SK-N-SH (cell line): ENCODE data around the gene GYPC. TPM values are rescaled to one million over a fixed set of nuclear protein-coding genes. Genes with fewer than 3 reads are reported as not detected.
A peak's percentile ranks its signal among the peaks of the same experiment; 100 is the strongest.

Experiments used
- CTCF ChIA-PET: fragments of 300-600, 350-600 bp; formaldehyde crosslinking; extraction: SDS; loops from one replicate; lab custom pipeline; 2021; lab: Yijun Ruan, JAX
- POLR2A ChIA-PET: fragments of 350-600 bp; sonication (Branson Sonifier 250); formaldehyde crosslinking; extraction: SDS; loops from one replicate; lab custom pipeline; 2020; ENCODE audit warnings: antibody characterized with exemption, inconsistent platforms; lab: Yijun Ruan, JAX
- DNase-seq: peaks from one replicate; pipeline ENCODE4 v3.0.0; 2012
- H2AFZ ChIP-seq: fragments of 200-600 bp; sonication (generic); 2 replicates; pipeline ENCODE4 v1.8.1; 2016; ENCODE audit warnings: antibody characterized with exemption, mild to moderate bottlenecking, low read depth
- H3F3A ChIP-seq: fragments of 200-600 bp; sonication (generic); replicated peaks from 2 replicates; pipeline ENCODE3; 2016; ENCODE audit warnings: antibody characterized with exemption, mild to moderate bottlenecking; ENCODE audit not compliant: insufficient read depth
- H3K27ac ChIP-seq, 2 experiments: fragments of 200-500 bp in 1 of 2; fragments of 200-600 bp in 1 of 2; sonication (Bioruptor generic) in 1 of 2; sonication (generic), shearing (Covaris generic) in 1 of 2; 2 replicates each; pipeline versions ENCODE4 v1.5.1 to v1.6.1; 2014 to 2016; ENCODE audit warnings: low read depth in 2 of 2, inconsistent platforms in 1 of 2, low read length in 1 of 2, mild to moderate bottlenecking in 1 of 2, mixed read lengths in 1 of 2
- H3K27me3 ChIP-seq: fragments of 200-600 bp; sonication (generic), shearing (Covaris generic); 2 replicates; pipeline ENCODE4 v1.6.1; 2016; ENCODE audit warnings: mixed run types; ENCODE audit not compliant: insufficient read depth
- H3K36me3 ChIP-seq, 2 experiments: fragments of 200-500 bp in 1 of 2; fragments of 200-600 bp in 1 of 2; sonication (Bioruptor generic) in 1 of 2; sonication (generic) in 1 of 2; replicated peaks in 1 of 2; 2 replicates each; pipeline versions ENCODE3 to v1.5.1; 2014 to 2016; ENCODE audit warnings: low read length in 1 of 2, mild to moderate bottlenecking in 1 of 2; ENCODE audit not compliant: insufficient read depth in 2 of 2, control insufficient read depth in 1 of 2
- H3K4me1 ChIP-seq, 2 experiments: fragments of 200-500 bp in 1 of 2; fragments of 200-600 bp in 1 of 2; sonication (Bioruptor generic) in 1 of 2; sonication (generic), shearing (Covaris generic) in 1 of 2; 2 replicates each; pipeline versions ENCODE4 v1.5.1 to v1.6.1; 2014 to 2016; ENCODE audit warnings: low read depth in 1 of 2, low read length in 1 of 2, mixed run types in 1 of 2; ENCODE audit not compliant: insufficient read depth in 2 of 2, control insufficient read depth in 1 of 2
- H3K4me2 ChIP-seq: fragments of 200-600 bp; sonication (generic), shearing (Covaris generic); 2 replicates; pipeline ENCODE4 v1.6.1; 2017; ENCODE audit warnings: mixed run types
- H3K4me3 ChIP-seq, 2 experiments: fragments of 200-500 bp in 1 of 2; fragments of 200-600 bp in 1 of 2; sonication (Bioruptor generic) in 1 of 2; sonication (generic), shearing (Covaris generic) in 1 of 2; 2 replicates each; pipeline versions ENCODE4 v1.5.1 to v1.8.1; 2014 to 2016; ENCODE audit warnings: low read depth in 2 of 2, inconsistent platforms in 1 of 2, low read length in 1 of 2, mild to moderate bottlenecking in 1 of 2, mixed read lengths in 1 of 2, moderate library complexity in 1 of 2
- H3K79me2 ChIP-seq: fragments of 200-600 bp; sonication (generic); 2 replicates; pipeline ENCODE4 v1.8.1; 2017; ENCODE audit warnings: mild to moderate bottlenecking; ENCODE audit not compliant: insufficient read depth
- H3K9ac ChIP-seq: fragments of 200-600 bp; sonication (generic); 2 replicates; pipeline ENCODE4 v1.6.1; 2017; ENCODE audit warnings: mixed run types
- H3K9me2 ChIP-seq: fragments of 200-600 bp; sonication (generic); 2 replicates; pipeline ENCODE4 v1.6.1; 2017; ENCODE audit warnings: mixed run types
- H3K9me3 ChIP-seq: fragments of 200-600 bp; sonication (generic); 2 replicates; pipeline ENCODE4 v1.6.1; 2017; ENCODE audit warnings: mixed run types, mild to moderate bottlenecking, moderate library complexity
- H4K20me1 ChIP-seq: fragments of 200-600 bp; sonication (generic); 2 replicates; pipeline ENCODE4 v1.6.1; 2017; ENCODE audit warnings: mild to moderate bottlenecking, mixed run types; ENCODE audit not compliant: insufficient read depth
- CHD2 ChIP-seq: fragments of 150-350 bp; IDR thresholded peaks from 2 replicates; pipeline ENCODE4 v1.6.1; 2018; ENCODE audit warnings: low read length; ENCODE audit not compliant: partially characterized antibody
- ELF1 ChIP-seq: IDR thresholded peaks from 2 replicates; pipeline ENCODE4 v1.4.0; 2012
- EP300 ChIP-seq, 2 experiments: IDR thresholded peaks; 2 replicates each; pipeline versions ENCODE4 v1.4.0 to v1.6.1; 2012; ENCODE audit warnings: borderline replicate concordance in 1 of 2, low read depth in 1 of 2, low read length in 1 of 2
- GATA2 ChIP-seq: sonication (generic); formaldehyde crosslinking; IDR thresholded peaks from 2 replicates; pipeline ENCODE4 v1.5.0; 2020; ENCODE audit warnings: mild to moderate bottlenecking, missing genetic modification reagents
- NRF1 ChIP-seq: IDR thresholded peaks from 2 replicates; pipeline ENCODE4 v1.6.1; 2012; ENCODE audit warnings: low read depth, mild to moderate bottlenecking, low read length
- RAD21 ChIP-seq: IDR thresholded peaks from 2 replicates; pipeline ENCODE4 v1.6.1; 2012; ENCODE audit warnings: mild to moderate bottlenecking, low read length
- RCOR1 ChIP-seq: fragments of 150-350 bp; IDR thresholded peaks from 2 replicates; pipeline ENCODE4 v1.6.1; 2017; ENCODE audit warnings: antibody characterized with exemption, low read length
- SIN3A ChIP-seq: IDR thresholded peaks from 2 replicates; pipeline ENCODE4 v1.6.1; 2012; ENCODE audit warnings: low read depth, mild to moderate bottlenecking, low read length, moderate library complexity, borderline replicate concordance
- TAF1 ChIP-seq: IDR thresholded peaks from 2 replicates; pipeline ENCODE4 v1.6.1; 2012; ENCODE audit warnings: low read depth, mild to moderate bottlenecking, low read length, moderate library complexity, borderline replicate concordance
- WGBS: methylation state at CpG from one replicate; pipeline ENCODE4 v1.1.6; 2017; ENCODE audit warnings: low lambda C conversion rate; 5-methylcytosine and 5-hydroxymethylcytosine counted together
- polyA plus RNA-seq, 3 experiments: library from polyadenylated mRNA; depleted of rRNA; stranded (reverse); fragments of >200 nt; gene quantifications; 2 replicates each; pipeline ENCODE4 v1.2.3, GENCODE V29; 2012
- TF ChIP-seq, protein P1 (sequence below): IDR thresholded peaks from 2 replicates; pipeline ENCODE4 v1.4.0; 2012; ENCODE audit warnings: low read depth, borderline replicate concordance
- TF ChIP-seq, protein P2 (sequence below): IDR thresholded peaks from 2 replicates; pipeline ENCODE4 v1.4.0; 2012; ENCODE audit warnings: low read depth, borderline replicate concordance
- TF ChIP-seq, protein P3 (sequence below): fragments of 200-600 bp; sonication (generic); IDR thresholded peaks from 2 replicates; pipeline ENCODE4 v1.6.1; 2017; ENCODE audit warnings: antibody characterized with exemption, mild to moderate bottlenecking, moderate library complexity
- TF ChIP-seq, protein P4 (sequence below): IDR thresholded peaks from 2 replicates; pipeline ENCODE4 v1.4.0; 2012; ENCODE audit warnings: low read depth

The GYPC gene
- polyA plus RNA-seq, 1 of the 3 experiments (the other 2 are of a cell fraction) = not detected

DNA sequence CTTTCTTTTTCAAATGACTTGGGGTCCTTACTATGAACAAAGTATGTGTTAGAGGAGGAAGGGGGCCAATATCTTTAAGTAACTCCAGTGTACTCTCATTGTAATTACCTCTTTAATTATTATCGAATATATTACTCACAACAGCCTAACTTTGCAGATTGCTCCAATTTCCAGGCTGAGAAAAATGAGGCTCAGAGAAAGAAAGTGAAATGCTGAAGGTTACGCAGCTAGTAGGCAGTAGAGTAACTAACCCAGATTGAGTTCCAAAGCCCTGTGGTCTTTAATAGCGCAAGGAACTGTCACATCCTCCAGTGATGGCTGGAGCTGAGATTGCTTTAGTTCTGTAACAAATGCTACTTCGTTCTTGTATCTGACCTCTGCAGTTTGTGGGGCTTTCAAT lies 2.2 kb upstream of the GYPC start (continued):
- TF ChIP-seq, protein P1, sequence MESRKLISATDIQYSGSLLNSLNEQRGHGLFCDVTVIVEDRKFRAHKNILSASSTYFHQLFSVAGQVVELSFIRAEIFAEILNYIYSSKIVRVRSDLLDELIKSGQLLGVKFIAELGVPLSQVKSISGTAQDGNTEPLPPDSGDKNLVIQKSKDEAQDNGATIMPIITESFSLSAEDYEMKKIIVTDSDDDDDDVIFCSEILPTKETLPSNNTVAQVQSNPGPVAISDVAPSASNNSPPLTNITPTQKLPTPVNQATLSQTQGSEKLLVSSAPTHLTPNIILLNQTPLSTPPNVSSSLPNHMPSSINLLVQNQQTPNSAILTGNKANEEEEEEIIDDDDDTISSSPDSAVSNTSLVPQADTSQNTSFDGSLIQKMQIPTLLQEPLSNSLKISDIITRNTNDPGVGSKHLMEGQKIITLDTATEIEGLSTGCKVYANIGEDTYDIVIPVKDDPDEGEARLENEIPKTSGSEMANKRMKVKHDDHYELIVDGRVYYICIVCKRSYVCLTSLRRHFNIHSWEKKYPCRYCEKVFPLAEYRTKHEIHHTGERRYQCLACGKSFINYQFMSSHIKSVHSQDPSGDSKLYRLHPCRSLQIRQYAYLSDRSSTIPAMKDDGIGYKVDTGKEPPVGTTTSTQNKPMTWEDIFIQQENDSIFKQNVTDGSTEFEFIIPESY = no peak
- TF ChIP-seq RAD21 = no peak
- no peak for TF ChIP-seq NRF1
- TF ChIP-seq CHD2 = no peak

DNA sequence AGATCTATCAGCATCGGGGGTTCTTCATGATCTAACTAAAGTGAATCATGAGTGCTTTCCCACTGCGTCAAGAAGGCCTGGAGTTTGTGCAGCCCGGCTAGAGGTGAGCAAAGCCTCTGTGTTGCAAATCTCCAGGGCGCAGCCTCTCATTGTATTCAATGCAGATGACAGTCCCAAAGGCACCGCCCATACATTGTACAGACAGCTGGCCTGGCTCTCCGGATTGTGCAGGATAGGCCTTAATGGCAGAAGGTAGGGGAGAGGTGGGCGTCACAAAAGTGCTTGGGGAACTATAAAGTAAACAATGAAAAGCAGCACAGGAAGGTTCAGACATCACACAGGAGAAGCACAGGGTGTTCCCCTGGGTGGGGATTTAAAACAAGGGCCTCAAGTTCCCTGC lies 907 bp upstream of the GYPC start:
- peak; percentile 2 for DNase-seq
- CTCF ChIA-PET = no interaction called here
- WGBS = 39% methylated on average over 7 of the region's 7 CpGs

DNA sequence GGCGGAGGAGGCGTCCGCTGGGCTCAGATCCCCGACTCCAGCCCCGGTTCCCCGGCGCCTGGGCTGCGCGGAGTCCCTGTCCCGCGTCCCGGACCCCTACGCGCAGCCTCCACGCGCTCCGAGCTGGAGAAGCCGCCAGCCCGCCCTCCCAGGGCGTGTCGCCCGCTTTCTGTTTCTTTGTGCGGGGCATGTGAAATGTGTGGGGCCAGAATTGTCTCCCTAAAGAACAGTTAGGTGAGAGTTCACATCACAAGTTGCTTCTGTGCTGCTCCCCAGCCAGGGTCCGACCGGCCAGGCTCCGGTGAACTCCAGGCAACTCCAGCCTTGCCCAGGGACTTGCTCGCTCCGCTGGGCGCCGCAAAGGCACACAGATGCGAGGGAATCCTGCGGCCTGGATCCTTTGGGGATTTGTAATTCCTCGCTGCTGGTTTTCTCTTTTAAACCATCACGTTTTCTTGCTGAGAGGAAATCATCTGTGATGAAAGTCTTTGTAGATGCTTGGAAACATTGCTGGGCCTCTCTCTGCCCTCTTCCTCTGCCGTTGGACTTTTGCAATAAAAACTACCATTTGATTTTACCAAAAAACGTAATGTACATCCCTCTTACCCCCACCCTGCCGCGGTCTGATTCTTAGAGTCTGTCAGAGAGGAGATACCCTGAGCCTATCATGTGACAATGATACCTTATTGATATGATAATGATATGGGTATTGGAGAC lies 631 bp downstream of the GYPC start:
- H4K20me1 ChIP-seq = no peaks in the 10 kb centered on the region
- no peaks in the 10 kb centered on the region for H3F3A ChIP-seq
- H2AFZ ChIP-seq = no peak overlapping the region
- TF ChIP-seq SIN3A (no peak), ELF1 (no peak), RCOR1 (no peak)
- TF ChIP-seq, protein P2, sequence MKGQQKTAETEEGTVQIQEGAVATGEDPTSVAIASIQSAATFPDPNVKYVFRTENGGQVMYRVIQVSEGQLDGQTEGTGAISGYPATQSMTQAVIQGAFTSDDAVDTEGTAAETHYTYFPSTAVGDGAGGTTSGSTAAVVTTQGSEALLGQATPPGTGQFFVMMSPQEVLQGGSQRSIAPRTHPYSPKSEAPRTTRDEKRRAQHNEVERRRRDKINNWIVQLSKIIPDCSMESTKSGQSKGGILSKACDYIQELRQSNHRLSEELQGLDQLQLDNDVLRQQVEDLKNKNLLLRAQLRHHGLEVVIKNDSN = no peak
- TF ChIP-seq, protein P3, sequence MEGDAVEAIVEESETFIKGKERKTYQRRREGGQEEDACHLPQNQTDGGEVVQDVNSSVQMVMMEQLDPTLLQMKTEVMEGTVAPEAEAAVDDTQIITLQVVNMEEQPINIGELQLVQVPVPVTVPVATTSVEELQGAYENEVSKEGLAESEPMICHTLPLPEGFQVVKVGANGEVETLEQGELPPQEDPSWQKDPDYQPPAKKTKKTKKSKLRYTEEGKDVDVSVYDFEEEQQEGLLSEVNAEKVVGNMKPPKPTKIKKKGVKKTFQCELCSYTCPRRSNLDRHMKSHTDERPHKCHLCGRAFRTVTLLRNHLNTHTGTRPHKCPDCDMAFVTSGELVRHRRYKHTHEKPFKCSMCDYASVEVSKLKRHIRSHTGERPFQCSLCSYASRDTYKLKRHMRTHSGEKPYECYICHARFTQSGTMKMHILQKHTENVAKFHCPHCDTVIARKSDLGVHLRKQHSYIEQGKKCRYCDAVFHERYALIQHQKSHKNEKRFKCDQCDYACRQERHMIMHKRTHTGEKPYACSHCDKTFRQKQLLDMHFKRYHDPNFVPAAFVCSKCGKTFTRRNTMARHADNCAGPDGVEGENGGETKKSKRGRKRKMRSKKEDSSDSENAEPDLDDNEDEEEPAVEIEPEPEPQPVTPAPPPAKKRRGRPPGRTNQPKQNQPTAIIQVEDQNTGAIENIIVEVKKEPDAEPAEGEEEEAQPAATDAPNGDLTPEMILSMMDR = no peak
- TF ChIP-seq, protein P4, sequence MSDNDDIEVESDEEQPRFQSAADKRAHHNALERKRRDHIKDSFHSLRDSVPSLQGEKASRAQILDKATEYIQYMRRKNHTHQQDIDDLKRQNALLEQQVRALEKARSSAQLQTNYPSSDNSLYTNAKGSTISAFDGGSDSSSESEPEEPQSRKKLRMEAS = no peak
- TF ChIP-seq, protein P1 = no peak
- no peaks in the 10 kb centered on the region for H3K9me3 ChIP-seq
- no peaks in the 10 kb centered on the region for H3K27me3 ChIP-seq
- ChIA-PET CTCF (no interaction called here), POLR2A (no interaction called here)
- no peak overlapping the region for H3K27ac ChIP-seq
- no peak overlapping the region for H3K4me3 ChIP-seq
- H3K4me1 ChIP-seq = no peaks in the 10 kb centered on the region; a peak in 1 of 4 replicates
- no peak overlapping the region for H3K9ac ChIP-seq
- no peaks in the 10 kb centered on the region for H3K36me3 ChIP-seq
- H3K9me2 ChIP-seq = no peaks in the 10 kb centered on the region
- DNase-seq = no peak
- H3K4me2 ChIP-seq = no peak overlapping the region
- H3K79me2 ChIP-seq = no peaks in the 10 kb centered on the region
- WGBS = 73% methylated on average over 18 of the region's 38 CpGs

More for the DNA sequence above, 907 bp upstream of the GYPC start:
- Histone ChIP-seq H3K4me1 (no peaks in the 10 kb centered on the region; a peak in 1 of 4 replicates), H3K79me2 (no peaks in the 10 kb centered on the region), H3K27ac (no peak overlapping the region), H3K27me3 (no peaks in the 10 kb centered on the region), H2AFZ (no peak overlapping the region), H3K4me3 (no peak overlapping the region), H3K36me3 (no peaks in the 10 kb centered on the region), H4K20me1 (no peaks in the 10 kb centered on the region), H3K9ac (no peak overlapping the region), H3K4me2 (no peak overlapping the region), H3K9me2 (no peaks in the 10 kb centered on the region), H3K9me3 (no peaks in the 10 kb centered on the region), H3F3A (no peaks in the 10 kb centered on the region)
- POLR2A ChIA-PET = no interaction called here
- TF ChIP-seq EP300 (IDR thresholded peaks at IDR 0.05; ENCODE audit: borderline replicate concordance in 1 of 2, low read depth in 1 of 2, low read length in 1 of 2) (no peak), TAF1 (no peak), GATA2 (CRISPR knock-in tag) (no peak), RAD21 (no peak)
- TF ChIP-seq, protein P1 = no peak
